Measurements from ENCODE around the gene CDK5RAP2. TPM values are rescaled to one million over a fixed set of nuclear protein-coding genes. Genes with fewer than 3 reads are reported as not detected.

The CDK5RAP2 gene
- total RNA-seq, 2 experiments from 2014 or later: 76.0 to 81.6 TPM

DNA sequence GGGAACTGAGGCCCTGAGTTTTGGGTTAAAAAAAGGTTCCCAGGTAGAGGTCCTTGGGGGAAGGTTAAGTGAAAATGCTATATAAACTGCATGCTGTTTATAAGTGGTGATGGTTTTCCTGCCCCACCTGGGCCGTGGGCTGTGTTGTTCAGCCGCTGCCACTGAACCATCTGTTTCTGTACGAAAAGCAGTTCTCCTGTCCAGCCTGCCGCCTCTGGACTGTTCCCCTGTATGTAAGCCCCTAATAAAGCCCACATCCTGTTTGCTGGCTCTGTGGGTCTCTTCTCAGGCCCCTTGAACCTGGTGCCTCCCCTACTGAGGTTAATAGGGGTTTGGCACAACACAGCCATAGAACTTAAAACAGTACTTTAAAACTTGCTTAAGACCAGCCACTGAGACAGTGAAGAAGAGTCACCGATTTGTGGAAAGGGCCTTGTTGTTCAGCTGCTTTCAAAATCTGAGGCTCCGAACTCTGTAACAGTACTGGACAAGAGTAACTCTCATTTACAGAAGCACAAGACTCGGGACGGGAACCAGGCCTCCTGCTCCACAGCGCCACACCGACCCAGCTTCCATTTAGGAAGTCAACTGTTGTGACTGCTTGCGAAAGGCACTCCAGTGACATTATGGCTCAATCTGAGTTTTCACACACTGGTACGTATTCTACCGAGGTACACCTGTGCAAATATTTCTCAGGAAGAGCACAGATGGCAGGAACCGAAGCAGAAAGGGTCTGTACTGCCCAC, 192.5 kb downstream of the CDK5RAP2 start:
- CTCF ChIA-PET (ENCODE audit: unreplicated experiment): interaction anchor here (0.6 kb wide), 1 partner anchor 598 kb away, joined by 3 read pairs; no protein-coding TSS in a partner anchor
- TF ChIP-seq EZH2phosphoT487 (IDR thresholded peaks at IDR 0.05; ENCODE audit: borderline replicate concordance, low read depth, low read length): no peak
- TF ChIP-seq, protein P1, sequence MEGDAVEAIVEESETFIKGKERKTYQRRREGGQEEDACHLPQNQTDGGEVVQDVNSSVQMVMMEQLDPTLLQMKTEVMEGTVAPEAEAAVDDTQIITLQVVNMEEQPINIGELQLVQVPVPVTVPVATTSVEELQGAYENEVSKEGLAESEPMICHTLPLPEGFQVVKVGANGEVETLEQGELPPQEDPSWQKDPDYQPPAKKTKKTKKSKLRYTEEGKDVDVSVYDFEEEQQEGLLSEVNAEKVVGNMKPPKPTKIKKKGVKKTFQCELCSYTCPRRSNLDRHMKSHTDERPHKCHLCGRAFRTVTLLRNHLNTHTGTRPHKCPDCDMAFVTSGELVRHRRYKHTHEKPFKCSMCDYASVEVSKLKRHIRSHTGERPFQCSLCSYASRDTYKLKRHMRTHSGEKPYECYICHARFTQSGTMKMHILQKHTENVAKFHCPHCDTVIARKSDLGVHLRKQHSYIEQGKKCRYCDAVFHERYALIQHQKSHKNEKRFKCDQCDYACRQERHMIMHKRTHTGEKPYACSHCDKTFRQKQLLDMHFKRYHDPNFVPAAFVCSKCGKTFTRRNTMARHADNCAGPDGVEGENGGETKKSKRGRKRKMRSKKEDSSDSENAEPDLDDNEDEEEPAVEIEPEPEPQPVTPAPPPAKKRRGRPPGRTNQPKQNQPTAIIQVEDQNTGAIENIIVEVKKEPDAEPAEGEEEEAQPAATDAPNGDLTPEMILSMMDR (conservative IDR thresholded peaks at IDR 0.05; ENCODE audit: low read length): no peak
- Histone ChIP-seq H4K20me1 (ENCODE audit: insufficient read depth, low read length) (no peaks in the 10 kb centered on the region), H3K9me2 (ENCODE audit: insufficient read depth, low read length) (no peaks in the 10 kb centered on the region), H3K4me3 (ENCODE audit: low read depth, low read length, poor library complexity, severe bottlenecking) (no peak overlapping the region), H3K4me2 (ENCODE audit: low read length) (no peak overlapping the region), H3K27ac (ENCODE audit: low read depth, low read length, poor library complexity, severe bottlenecking) (no peak overlapping the region), H3K36me3 (ENCODE audit: insufficient read depth, low read length) (peaks cover 52% of the 10 kb centered on the region), H2AFZ (ENCODE audit: low read length) (no peak overlapping the region), H3K79me2 (ENCODE audit: insufficient read depth, low read depth, low read length) (no peaks in the 10 kb centered on the region), H3K4me1 (ENCODE audit: insufficient read depth, low read length, poor library complexity, severe bottlenecking) (no peaks in the 10 kb centered on the region), H3K9me3 (ENCODE audit: low read length) (no peaks in the 10 kb centered on the region)
- POLR2A ChIA-PET: no interaction called here
- BruUV-seq (replicated peaks): no TSS peak
- no peak for DNase-seq (ENCODE audit: low spot score)
- intact Hi-C loops (cut with micrococcal nuclease; ENCODE audit: unreplicated experiment): no loop called here

- Histone ChIP-seq H3K79me2 (ENCODE audit: insufficient read depth, low read depth, low read length) (no peaks in the 10 kb centered on the region), H3K9me3 (ENCODE audit: low read length) (no peaks in the 10 kb centered on the region), H3K36me3 (ENCODE audit: insufficient read depth, low read length) (peaks cover 43% of the 10 kb centered on the region), H4K20me1 (ENCODE audit: insufficient read depth, low read length) (no peaks in the 10 kb centered on the region), H2AFZ (ENCODE audit: low read length) (no peak overlapping the region), H3K4me1 (ENCODE audit: insufficient read depth, low read length, poor library complexity, severe bottlenecking) (no peaks in the 10 kb centered on the region), H3K4me2 (ENCODE audit: low read length) (no peak overlapping the region), H3K9me2 (ENCODE audit: insufficient read depth, low read length) (no peaks in the 10 kb centered on the region), H3K4me3 (ENCODE audit: low read depth, low read length, poor library complexity, severe bottlenecking) (no peak overlapping the region), H3K27ac (ENCODE audit: low read depth, low read length, poor library complexity, severe bottlenecking) (no peak overlapping the region)
- CTCF ChIA-PET (ENCODE audit: unreplicated experiment): interaction anchor here (0.6 kb wide), 1 partner anchor 597 kb away, joined by 3 read pairs; no protein-coding TSS in a partner anchor
- DNase-seq (ENCODE audit: low spot score): no peak
- no peak for TF ChIP-seq EZH2phosphoT487 (IDR thresholded peaks at IDR 0.05; ENCODE audit: borderline replicate concordance, low read depth, low read length)
- TF ChIP-seq, protein P1 (conservative IDR thresholded peaks at IDR 0.05; ENCODE audit: low read length): no peak
- POLR2A ChIA-PET: no interaction called here
- intact Hi-C loops (cut with micrococcal nuclease; ENCODE audit: unreplicated experiment): no loop called here
- BruUV-seq (replicated peaks): no TSS peak
These were observed 193.4 kb downstream of the CDK5RAP2 start for GRCh38 chr9:120386390-120387131.

Measured in OCI-LY7 (cell line).